Stimulated activated CD4-positive, alpha-beta T cell treated with anti-CD3 and anti-CD28 coated beads, Interleukin-2, amount 100 ng/mL, for 4 hours (primary cell): ENCODE results near the gene SYMPK.
A peak's percentile ranks its signal among the peaks of the same experiment; 100 is the strongest.

Experiments
- DNase-seq: peaks from one replicate; pipeline ENCODE4 v3.0.0-alpha.2; 2020; ENCODE audit warnings: low read depth

The SYMPK gene

GRCh38 chr19:45866400-45867176, 3.6 kb upstream of the SYMPK start:
- no peak for DNase-seq

DNA sequence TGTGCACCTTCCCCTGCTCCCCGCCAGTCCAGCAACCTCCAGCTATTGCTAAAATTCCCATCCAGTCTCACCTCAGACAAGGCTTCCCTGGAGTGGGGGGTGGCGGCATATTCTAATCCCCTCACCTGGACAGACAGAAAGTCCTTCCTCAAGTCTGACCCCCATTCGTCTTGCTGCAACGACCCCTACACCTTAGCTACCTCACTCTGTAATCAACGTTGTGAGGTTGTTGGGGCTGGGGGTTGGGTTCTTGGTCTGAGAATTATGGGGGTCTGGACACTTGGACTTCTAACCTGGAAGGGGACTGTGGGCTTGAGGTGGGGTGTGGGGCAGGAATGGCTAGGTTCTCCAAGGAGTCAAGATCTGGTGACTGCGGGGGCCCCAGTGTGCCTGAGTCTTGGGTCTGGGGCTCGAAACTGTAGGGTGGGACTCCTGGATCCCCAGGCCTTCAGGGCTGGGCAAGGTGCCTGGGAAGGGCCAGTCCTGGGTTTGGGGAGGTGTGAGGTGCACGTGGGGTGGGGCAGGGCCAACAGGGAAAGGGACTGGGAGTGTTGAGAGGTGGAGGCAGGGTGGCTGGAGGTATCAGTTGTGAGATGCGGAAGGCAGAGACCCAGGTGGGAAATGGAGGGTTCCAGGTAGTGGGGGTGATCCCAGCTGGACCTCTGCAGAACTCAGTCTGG, 2.5 kb upstream of the SYMPK start:
- DNase-seq = no peak

DNA sequence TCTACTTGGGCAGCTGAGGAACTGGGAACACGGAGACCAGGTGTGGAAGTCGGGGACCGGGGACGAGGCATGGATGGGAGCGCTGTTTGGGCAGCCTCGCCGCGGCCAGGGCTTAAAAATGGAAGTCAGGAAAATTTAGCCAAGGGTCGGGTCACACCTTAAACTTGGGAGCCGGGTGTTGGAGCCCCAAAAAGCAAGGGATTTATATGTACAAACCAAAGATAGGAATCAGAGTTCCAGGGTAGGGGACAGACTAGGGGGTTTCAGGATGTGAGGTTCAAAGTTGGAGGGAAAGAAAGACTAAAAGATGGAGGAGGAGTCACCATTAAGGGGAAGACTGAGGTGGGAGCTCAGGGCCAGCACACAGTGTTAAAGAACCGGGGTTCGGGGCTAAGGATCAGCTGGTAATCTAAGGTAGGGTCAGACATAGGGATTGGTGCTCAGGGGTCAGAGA, 1.7 kb upstream of the SYMPK start:
- no peak for DNase-seq

GRCh38 chr19:45863840-45864628, 1.1 kb upstream of the SYMPK start, which contains the start of gene FOXA3:
TSS of gene FOXA3 (plus strand) at chr19:45864326. CDS start at chr19:45864457, 131 bp downstream.
- DNase-seq = peak; percentile 28

GRCh38 chr19:45863335-45863839, 440 bp upstream of the SYMPK start:
- no peak for DNase-seq

DNA sequence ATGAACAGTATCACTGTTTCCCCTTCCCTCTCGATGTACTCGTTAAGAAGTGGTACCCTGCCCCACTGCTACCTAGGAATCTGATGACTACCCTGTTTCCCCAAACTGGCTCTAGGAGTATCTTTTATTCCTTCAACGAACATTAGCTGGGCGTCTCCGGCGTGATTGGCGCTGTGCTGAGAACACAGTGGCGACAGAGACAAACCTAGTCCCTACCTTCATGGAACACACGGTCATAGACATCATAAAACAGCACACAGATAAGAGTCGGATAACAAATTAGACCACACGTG, 730 bp downstream of the SYMPK start:
- no peak for DNase-seq

DNA sequence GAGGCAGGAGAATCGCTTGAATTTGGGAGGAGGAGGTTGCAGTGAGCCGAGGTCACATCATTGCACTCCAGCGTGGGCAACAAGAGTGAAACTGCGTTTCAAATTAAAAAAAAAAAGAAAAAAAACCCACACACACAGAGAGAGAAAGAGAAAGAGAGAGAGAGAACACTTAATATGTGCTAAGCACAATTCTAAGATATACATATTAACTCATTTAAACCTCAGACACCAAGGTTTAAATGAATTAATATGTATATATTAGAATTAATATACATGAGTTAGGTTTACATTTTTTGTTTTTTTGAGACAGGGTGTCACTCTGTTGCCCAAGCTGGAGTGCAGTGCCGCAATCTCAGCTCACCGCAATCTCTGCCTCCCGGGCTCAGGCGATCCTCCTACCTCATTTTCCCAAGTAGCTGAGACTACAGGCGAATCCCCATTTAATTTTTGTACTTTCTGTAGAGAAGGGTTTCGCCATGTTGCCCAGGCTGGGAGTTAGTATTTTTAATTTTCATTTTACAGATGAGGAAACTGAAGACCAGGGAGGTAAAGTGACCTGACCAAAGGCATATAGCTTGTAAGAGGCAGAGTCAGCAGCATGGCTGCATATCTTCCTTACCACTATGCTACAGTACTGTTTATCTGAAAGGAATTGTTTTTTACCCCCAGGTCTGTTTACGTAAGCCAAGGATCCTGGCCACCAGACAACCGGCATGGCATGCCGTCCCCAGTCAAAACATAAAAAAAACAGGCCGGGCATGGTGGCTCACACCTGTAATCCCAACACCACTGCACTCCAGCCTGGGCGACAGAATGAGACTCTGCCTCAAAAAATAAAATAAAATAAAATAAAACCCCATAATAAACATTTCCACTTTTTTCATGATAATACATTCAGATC, 2.3 kb downstream of the SYMPK start:
- DNase-seq = no peak

DNA sequence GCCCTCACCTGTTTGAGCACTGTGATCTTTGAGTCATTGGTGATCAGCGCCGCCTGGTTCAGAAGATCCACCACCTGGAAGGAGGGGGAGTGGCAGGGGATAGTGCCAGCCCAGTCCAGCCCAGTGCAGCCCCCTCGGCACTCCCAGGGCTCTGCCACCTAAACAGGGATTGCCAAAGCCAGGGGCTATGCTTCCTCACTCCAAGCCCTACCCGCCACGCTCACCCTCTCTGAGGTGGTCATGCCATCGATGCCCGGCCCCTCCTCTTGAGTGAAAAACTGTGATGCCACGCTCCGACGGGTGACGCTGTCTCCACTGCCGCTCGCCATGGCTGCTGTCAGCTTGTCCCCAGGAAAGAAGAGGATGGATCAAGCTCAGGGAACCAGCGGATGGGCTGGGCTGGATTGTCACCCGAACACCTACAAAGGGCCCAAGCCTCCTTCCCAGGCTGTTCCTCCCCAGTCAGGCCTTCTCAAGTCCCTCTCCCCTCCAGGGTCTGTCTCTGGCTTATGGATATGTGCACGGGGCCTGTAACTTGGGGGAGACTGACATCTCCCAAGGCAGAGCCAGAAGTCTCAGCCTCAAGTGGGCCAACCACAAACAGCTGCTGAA, 8.7 kb downstream of the SYMPK start:
- DNase-seq = no peak

GRCh38 chr19:45852983-45853382, 10.0 kb downstream of the SYMPK start:
- no peak for DNase-seq

- DNase-seq = no peak
These were observed 10.7 kb downstream of the SYMPK start for GRCh38 chr19:45852145-45852750.

DNA sequence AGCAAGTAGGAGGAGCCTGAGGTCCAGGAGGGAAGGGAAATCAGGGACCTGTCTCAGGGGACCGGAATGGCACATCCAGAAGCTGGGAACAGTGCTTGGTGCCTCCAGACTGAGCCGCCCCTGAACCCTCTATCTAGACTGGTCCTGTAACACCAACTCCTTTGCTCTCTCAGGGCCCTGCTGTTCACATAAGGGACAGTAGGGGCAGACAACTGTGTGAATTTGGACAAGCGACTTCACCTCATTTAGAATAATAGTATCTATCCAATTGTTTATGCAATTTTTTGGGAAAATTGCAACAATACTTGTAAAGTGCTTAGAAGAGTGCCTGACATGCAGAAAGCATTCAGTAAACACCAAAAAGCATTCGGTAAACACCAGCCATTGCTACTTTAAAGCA, 14.0 kb downstream of the SYMPK start:
- DNase-seq = no peak

GRCh38 chr19:45847663-45848062, 15.3 kb downstream of the SYMPK start:
- no peak for DNase-seq

DNA sequence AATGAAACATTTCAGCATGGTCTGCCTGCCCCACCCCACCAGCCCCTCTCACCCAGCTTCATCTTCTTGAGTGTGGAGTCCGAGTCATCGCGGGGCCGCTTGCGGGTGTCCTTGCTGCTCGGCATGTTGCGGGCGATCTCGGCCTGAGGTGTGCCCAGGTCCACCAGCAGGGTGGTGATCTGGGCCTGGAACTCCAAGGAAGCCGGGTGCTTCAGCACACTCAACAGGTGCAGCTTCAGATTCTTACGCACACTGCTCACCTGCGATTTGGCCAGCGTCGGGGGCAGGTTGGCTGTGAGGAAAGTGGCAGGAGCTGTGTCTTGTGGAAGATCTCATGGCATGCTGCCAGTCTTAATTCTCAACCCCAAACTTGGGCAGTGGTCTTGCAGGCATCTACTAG, 20.7 kb downstream of the SYMPK start:
- DNase-seq = no peak

GRCh38 chr19:45834970-45835369, 28.0 kb downstream of the SYMPK start:
- DNase-seq = no peak

DNA sequence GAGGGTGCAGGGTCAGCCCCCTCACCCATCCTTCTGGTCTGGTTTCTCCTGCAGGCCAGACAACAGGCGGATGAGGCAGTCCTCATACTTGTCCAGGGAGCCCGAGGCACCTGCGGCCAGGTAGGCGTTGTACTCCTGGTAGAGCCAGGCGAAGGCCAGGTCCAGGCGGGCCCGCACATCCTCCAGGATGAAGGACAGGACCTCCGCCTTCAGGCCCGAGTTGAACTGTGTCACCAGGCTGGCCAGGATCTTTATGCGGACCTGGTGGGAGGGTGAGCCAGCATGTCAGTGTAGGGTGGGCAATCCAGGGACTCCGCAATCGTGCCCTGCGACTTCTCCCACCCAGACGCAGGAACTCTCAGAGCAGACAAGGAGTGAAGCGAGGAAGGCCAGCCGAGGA, 34.0 kb downstream of the SYMPK start:
- no peak for DNase-seq

GRCh38 chr19:45828523-45828922, 34.4 kb downstream of the SYMPK start:
- no peak for DNase-seq

DNA sequence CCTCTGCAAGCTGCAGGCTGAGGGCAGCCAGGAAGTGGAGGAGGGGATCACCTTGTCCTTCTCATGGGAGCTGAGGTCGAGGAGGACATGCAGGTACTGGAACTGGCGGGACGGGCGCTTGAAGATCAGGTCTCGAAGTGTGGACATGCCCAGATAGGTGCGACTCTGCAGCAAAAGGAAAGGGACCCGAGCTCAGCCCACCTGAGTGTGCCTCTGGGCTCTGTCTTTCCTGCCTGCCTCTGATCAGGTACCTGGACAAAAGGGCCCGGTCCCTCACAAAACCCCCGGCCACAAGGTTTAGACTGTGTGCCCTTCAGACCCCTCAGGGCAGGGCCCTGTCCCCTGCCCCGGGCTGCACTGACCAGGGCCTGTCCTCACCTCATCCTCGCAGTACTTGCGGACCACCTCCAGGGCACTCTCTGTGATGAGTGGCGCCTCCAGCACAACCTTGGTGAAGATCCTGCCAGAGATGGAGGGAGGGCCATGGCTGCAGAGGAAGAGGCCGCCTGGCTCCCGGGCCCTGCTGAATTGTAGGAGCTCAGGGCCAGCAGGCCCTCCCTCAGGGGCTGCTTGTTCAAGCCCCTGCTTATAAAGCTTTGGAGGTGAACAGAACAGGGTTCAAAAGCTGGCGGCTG, 35.4 kb downstream of the SYMPK start:
- DNase-seq = no peak

DNA sequence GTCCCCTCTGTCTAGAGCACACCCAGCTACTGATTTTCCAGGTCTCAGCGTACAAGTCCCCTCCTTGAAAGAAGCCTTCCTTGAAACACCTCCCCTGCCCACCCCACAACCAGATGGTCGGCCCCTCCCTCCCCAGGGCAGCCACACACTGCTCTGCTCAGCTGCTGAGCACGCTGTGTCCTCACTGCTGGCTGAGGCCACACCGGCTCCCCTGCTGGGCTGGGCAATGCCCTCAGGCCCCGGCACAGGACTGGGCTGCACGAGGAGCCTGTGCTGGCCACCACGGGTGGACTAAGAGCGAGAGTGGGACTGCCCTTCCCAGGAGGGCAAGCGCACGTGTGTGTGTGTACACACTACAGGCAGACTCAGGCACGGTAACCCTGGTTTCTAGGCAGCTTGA, 36.0 kb downstream of the SYMPK start:
- DNase-seq = no peak

DNA sequence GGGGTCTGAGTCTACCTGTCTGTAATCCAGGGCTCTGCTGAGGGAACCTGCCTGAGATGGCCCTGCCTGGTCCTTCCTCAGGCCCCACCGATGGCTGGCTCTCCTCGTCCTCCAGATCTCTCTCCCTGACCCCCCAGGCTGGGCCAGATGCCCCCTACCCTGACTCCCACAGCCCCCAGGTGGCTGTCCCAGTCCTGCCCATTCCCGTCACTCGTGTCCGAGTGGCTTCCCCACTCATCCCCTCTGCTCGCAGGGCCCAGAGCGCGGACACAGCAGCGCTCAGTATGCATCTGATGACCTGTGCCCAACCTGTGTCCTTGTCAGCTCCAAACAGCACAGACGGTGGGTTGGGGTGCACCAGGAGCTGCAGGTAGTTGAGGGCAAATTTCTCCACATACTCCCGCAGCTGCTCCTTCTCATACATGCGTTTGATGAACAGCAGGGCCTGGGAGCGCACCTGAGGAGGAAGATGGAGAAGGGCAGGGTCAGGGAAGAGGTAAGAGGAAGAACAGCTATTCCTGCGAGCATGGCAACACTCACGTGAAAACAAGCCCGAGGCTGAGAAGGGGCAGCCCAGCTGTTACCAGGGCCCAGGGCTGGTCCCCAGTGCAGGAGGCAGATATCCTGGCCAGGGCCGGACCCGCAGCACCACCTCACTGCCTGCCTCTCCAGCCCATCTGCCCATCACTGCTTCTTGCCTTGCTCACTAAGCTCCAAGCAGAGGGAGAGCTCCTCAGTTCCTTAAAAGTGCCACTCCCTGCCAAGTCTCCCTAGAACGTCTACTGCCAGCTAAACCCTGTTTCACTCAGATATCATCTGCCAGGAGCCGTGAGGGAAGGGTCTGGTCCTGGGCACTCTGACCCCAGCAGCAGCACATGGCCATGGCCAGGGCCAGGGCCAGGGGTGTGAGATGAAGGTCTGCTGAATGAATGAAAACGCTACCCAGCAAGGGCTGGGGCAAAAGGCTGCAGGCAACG, 36.7 kb downstream of the SYMPK start:
- DNase-seq = no peak
